Activated CD4-positive, alpha-beta T cell treated with anti-CD3 and anti-CD28 coated beads, Interleukin-2, amount 50 U/mL, for 48 hours (primary cell): ENCODE results near the gene GPR152.
A peak's percentile ranks its signal among the peaks of the same experiment; 100 is the strongest.

Experiments used
- DNase-seq, 2 experiments: peaks; one replicate each; pipeline ENCODE4 v3.0.0-alpha.2; 2020

Gene GPR152

GRCh38 chr11:67452141-67452952, at the start of gene GPR152:
GPR152 (minus strand) TSS chr11:67452729; CDS start chr11:67452724, 5 bp downstream.
- no peak for DNase-seq

- DNase-seq = no peak
Measured at GRCh38 chr11:67501854-67502253, 49.3 kb upstream of the GPR152 start.

DNA sequence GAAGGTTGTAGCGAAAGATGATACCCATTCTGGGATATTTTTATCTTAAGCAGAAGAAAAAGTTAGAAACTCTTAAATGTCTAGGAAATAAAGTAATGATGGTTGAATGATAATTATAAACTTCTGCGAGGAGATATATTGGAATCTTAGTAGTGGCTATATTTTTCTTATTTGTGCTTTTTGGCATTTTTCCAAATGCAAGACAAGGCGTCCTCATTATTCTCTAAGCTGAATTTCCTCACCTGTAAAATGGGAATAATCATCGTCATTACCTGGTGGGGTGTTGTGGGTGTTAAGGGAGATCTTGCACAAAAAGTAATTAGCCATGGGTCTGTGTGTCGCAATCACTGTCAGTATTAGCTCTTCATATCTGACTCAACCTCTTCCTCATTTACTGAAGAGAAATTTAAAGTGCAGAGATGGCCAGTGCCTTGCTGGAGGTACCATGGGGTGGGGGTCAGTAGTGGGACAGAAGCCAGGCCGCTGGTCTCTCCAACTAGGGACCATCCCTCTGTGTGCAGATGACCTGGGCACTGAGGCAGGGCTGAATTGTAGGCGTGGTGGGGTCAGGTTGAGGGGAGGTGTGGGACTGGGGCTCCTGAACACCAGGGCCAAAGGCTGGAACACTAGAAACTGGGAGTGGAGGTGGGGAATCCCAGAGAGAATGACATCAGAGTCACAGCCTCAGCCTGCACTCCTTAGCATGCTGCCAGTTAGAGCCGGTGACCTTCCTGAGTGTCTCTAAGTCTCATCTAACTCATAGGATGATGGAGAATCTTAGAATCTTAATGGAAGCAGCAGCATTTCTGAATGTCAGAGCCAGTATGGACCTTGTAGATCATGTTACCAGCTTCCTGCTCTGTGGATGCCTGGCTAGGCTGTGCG, 48.5 kb upstream of the GPR152 start:
- DNase-seq = no peak

GRCh38 chr11:67500484-67500821, 47.9 kb upstream of the GPR152 start:
- no peak for DNase-seq

- DNase-seq = no peak
Measured at GRCh38 chr11:67499808-67500483, 47.4 kb upstream of the GPR152 start.

- DNase-seq = no peak
Measured at GRCh38 chr11:67498544-67498972, 46.0 kb upstream of the GPR152 start.

DNA sequence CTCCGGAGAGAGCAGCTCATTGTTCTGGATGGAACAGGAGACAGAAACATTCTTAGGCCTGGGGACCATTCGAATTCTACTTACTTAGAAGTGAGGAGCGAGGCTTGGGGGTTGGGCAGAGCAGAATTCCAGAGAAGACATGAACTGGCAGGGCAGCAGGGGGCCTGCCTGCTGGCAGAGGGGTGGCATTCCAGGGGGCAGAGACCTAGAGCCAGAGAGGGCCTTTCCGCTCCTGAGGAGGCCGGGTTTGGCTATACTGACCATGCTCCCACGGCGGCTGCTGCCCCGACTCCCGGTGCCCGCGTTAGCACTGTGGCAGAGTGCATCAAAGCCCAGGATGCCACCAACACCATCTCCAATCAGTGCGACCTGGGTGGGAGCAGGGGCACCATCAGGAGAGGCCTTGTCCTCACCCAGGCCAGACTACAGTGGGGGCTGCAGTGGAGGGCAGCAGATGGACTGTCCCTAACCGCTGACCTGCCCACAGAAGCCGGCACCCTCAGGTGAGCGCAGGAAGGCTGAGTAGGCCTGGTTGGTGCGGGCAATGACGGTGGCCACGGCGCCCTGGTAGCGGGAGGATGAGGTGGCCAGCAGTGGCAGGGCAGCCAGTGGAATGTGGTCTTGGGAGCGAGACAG, 45.2 kb upstream of the GPR152 start:
- no peak for DNase-seq

DNA sequence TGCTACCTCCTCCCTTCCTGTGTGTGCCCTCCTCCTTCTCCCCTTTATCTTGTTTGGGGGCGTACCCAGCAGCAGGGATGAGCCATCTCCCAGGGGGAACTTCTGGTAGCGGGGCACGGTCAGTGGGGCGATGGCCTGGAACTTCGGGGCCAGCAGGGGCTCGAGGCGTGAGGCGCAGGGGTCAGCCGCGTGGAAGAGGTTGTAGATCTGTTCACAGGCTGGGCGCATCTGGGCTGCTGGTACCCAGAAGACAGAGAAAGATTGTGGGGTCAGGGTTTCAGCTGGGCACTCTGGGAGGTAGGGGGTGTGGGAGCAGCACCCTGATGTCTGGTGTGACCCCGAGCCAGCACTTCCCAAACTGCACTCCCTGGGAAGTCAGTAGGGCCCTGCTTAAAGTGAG, 43.6 kb upstream of the GPR152 start:
- no peak for DNase-seq

DNA sequence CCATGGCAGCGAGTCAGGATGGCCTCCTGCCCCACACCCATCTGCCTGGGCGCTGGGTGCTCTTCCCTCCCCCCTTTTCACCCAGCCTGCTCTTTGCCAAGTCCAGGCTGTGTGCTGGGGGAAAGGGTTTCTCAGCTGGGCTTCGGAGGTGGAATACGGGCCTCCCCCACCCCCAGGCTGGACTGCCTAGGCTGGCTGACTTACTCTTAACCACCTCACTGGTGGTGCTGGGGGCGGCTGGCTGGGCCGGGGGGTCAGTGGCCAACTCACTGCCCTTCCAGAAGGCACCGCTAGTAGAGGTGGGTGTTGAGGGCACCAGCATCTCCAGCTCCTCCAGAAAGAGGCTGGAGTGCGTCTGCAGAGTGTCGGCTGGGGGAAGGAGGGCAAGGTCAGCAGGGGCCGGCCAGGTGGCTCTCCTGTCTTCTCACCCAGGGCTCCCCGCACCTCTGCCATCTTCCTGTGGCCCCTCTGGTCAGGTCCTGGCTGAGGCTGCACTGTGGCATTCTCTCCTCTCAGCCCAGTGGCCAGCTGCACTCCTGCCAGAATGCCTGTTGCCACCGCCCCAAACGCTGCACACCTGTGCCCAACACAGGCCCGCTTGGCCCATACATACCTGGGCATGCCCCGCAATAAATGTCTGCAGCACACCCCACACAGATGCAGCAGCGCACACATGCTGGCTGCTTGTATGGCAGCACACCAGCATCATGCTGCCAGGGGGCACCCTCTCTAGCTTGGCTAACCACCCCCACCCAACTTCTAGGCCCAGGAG, 42.9 kb upstream of the GPR152 start:
- no peak for DNase-seq

GRCh38 chr11:67494371-67495233, 42.1 kb upstream of the GPR152 start:
- no peak for DNase-seq

DNA sequence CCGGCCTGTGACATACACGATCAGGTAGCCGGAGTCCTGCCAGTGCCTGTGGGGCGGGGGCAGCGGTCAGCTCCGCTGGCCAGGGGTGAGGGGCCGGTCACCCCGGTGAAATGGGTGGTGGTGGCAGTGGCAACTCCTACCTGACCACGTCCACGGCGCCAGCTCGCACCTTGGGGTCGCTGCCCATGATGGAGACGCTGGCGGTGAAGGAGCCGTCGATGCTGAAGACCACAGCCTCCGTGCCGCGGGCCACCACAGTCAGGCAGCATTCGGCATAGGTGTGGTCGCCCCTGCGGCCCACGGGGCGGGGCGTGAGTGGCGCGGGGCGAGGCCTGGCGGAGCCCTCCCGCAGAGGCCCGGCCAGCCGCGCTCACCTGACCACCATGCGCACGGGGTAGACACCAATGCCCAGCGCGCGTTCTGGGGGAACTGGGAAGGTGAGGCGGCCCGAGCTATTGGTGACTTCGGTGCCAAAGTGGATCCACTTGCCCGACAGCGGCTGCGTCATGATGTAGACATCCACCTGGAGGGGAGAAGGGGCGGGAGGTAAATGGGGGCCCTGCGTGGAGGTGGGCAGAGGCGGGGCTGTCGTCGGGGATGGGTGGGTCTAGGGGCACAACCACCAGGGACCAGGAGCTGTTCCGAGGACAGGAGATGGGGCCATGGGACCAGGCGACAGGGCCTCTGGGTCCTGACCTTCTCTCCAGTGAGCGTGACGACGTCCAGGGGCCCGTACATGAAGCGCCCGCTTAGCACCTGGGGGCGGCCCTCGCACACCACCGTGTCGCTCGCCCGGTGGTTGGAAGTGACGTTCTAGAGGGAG, 41.2 kb upstream of the GPR152 start:
- no peak for DNase-seq

- DNase-seq = peak in 1 of 2 experiments; percentile 50
Measured at GRCh38 chr11:67492801-67493547, 40.4 kb upstream of the GPR152 start.

GRCh38 chr11:67492069-67492727, 39.7 kb upstream of the GPR152 start:
- no peak for DNase-seq

DNA sequence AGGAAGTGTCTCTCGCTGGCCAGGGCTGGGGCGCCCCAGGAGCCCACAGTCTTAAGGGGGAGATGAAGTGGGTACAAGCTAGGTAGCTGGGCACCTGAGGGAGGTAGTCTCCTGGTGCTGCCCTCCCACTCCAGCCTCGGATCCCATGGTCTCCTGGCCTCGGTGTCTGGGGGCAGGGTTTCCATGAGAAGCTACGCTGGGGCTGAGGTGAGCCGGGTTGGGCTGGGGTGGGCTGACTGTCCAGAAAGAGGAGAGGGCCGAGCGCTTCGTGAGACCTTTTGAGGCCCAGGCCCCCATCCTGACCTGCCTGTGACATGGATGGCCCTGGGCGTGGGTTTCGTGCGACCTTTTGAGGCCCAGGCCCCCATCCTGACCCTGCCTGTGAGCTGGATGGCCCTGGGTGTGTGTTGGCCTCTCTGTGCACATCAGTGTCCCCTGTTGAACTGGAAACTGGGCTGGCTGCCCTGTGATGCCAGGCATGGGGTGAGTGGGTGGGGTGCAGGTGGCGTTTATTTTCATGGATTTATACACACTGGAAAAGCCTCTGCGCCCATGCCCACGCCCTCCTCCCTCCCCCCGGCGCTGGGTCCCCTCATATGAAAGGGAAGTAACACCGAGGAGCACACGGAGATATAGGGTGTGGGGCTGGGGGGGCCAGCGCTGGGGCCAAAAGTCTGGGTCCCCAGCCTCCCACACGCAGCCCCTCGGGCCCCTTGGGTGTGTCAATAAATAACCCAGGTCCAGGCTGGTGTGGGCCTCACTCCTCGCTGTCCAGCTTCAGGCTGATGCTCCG, 38.9 kb upstream of the GPR152 start:
- no peak for DNase-seq

- DNase-seq = no peak
Measured at GRCh38 chr11:67490727-67491065, 38.2 kb upstream of the GPR152 start.

GRCh38 chr11:67489885-67490726, 37.6 kb upstream of the GPR152 start:
- no peak for DNase-seq
